RWPE2 (cell line): Measurements from ENCODE around the gene RTN4.

Experiments used
- ATAC-seq: fragments of 200-7000 bp; cut with Tn5 transposase; 3 replicates; pipeline ENCODE4 v1.9.1; 2021; ENCODE audit warnings: low read depth
- DNase-seq: peaks from one replicate; pipeline ENCODE4 v3.0.0-alpha.2; 2020; ENCODE audit warnings: low spot score
- H3K27ac ChIP-seq: fragments of 450-650 bp; 2 replicates; pipeline ENCODE4 v1.5.1; 2017; ENCODE audit warnings: mild to moderate bottlenecking; ENCODE audit not compliant: poor library complexity, severe bottlenecking
- H3K27me3 ChIP-seq: fragments of 250-450 bp; sonication (Bioruptor Pico); 2 replicates; pipeline ENCODE4 v1.5.1; 2021; ENCODE audit warnings: mild to moderate bottlenecking, moderate library complexity; ENCODE audit not compliant: insufficient read depth, poor library complexity, severe bottlenecking
- H3K36me3 ChIP-seq: fragments of 250-450 bp; sonication (Bioruptor Pico); 2 replicates; pipeline ENCODE4 v1.5.1; 2020; ENCODE audit warnings: low read depth, mild to moderate bottlenecking, moderate library complexity
- H3K4me1 ChIP-seq: fragments of 250-450 bp; sonication (Bioruptor Pico); 2 replicates; pipeline ENCODE4 v1.5.1; 2021; ENCODE audit warnings: mild to moderate bottlenecking, moderate library complexity; ENCODE audit not compliant: insufficient read depth, poor library complexity, severe bottlenecking
- H3K4me3 ChIP-seq: fragments of 250-450 bp; sonication (Bioruptor Pico); 2 replicates; pipeline ENCODE4 v1.5.1; 2021; ENCODE audit warnings: mild to moderate bottlenecking, moderate library complexity; ENCODE audit not compliant: severe bottlenecking
- H3K9me3 ChIP-seq: fragments of 250-450 bp; sonication (Bioruptor Pico); 2 replicates; pipeline ENCODE4 v1.5.1; 2021; ENCODE audit warnings: mild to moderate bottlenecking, moderate library complexity; ENCODE audit not compliant: severe bottlenecking
- CTCF ChIP-seq: fragments of 450-650 bp; IDR thresholded peaks from one replicate; pipeline ENCODE4 v1.5.1; 2017; ENCODE audit warnings: mild to moderate bottlenecking, moderate library complexity; ENCODE audit not compliant: poor library complexity, severe bottlenecking

Gene RTN4

GRCh38 chr2:55073000-55073983, 23.0 kb upstream of the RTN4 start:
- ATAC-seq (no peak), DNase-seq (no peak)
- no peaks in the 10 kb centered on the region for H3K4me1 ChIP-seq
- no peaks in the 10 kb centered on the region for H3K36me3 ChIP-seq
- H3K27me3 ChIP-seq: no peaks in the 10 kb centered on the region
- no peak overlapping the region for H3K27ac ChIP-seq
- no peaks in the 10 kb centered on the region for H3K9me3 ChIP-seq
- H3K4me3 ChIP-seq: no peak overlapping the region
- TF ChIP-seq CTCF: no peak

- Histone ChIP-seq H3K27ac (no peak overlapping the region), H3K4me1 (no peaks in the 10 kb centered on the region), H3K4me3 (no peak overlapping the region), H3K27me3 (no peaks in the 10 kb centered on the region), H3K9me3 (no peaks in the 10 kb centered on the region), H3K36me3 (no peaks in the 10 kb centered on the region)
- TF ChIP-seq CTCF: peak; percentile 17
- DNase-seq (no peak), ATAC-seq (0 out of 3 replicates have a peak, but pooled peaks have one; percentile 36)
Observed at GRCh38 chr2:55063713-55064323, 13.6 kb upstream of the RTN4 start.

- H3K27me3 ChIP-seq: no peaks in the 10 kb centered on the region
- no peak overlapping the region for H3K27ac ChIP-seq
Observed at GRCh38 chr2:55063226-55063625, 13.0 kb upstream of the RTN4 start.

GRCh38 chr2:55062754-55063153, 12.5 kb upstream of the RTN4 start:
- ATAC-seq: no peak
- no peak for TF ChIP-seq CTCF
- H3K27ac ChIP-seq: no peak overlapping the region

More at GRCh38 chr2:55063226-55063625, 13.0 kb upstream of the RTN4 start:
- Histone ChIP-seq H3K4me3 (no peak overlapping the region), H3K36me3 (no peaks in the 10 kb centered on the region), H3K9me3 (no peaks in the 10 kb centered on the region), H3K4me1 (no peaks in the 10 kb centered on the region)
- no peak for ATAC-seq
- no peak for DNase-seq
- TF ChIP-seq CTCF: no peak

More at GRCh38 chr2:55062754-55063153, 12.5 kb upstream of the RTN4 start:
- H3K36me3 ChIP-seq: no peaks in the 10 kb centered on the region
- DNase-seq: no peak
- H3K4me1 ChIP-seq: no peaks in the 10 kb centered on the region
- no peak overlapping the region for H3K4me3 ChIP-seq
- H3K27me3 ChIP-seq: no peaks in the 10 kb centered on the region
- no peaks in the 10 kb centered on the region for H3K9me3 ChIP-seq
